SK-N-SH treated with all-trans-retinoic acid at 6 μM for 48 hours (cell line): ENCODE data around the gene LARGE1.

Source experiments
- ARNTL ChIP-seq: fragments of 450-650 bp; formaldehyde crosslinking; IDR thresholded peaks from 2 replicates; pipeline ENCODE4 v1.5.0; 2020; ENCODE audit warnings: low read depth, mild to moderate bottlenecking, moderate library complexity, borderline replicate concordance
- BACH2 ChIP-seq: fragments of 250-450 bp; sonication (Bioruptor Pico); IDR thresholded peaks from 2 replicates; pipeline ENCODE4 v1.9.0; 2021; ENCODE audit warnings: mild to moderate bottlenecking, borderline replicate concordance
- OSR1 ChIP-seq: fragments of 250-450 bp; sonication (Bioruptor Pico); IDR thresholded peaks from 2 replicates; pipeline ENCODE4 v1.8.0; 2022; ENCODE audit warnings: moderate library complexity, mild to moderate bottlenecking, inconsistent platforms
- PPARA ChIP-seq: fragments of 250-450 bp; sonication (Bioruptor Pico); IDR thresholded peaks from 2 replicates; pipeline ENCODE4 v1.5.0; 2020; ENCODE audit warnings: mild to moderate bottlenecking, borderline replicate concordance
- RARB ChIP-seq: fragments of 250-450 bp; sonication (Bioruptor Pico); IDR thresholded peaks from 2 replicates; pipeline ENCODE4 v1.8.0; 2021; ENCODE audit warnings: mild to moderate bottlenecking, moderate library complexity
- ZNF565 ChIP-seq: fragments of 450-650 bp; formaldehyde crosslinking; conservative IDR thresholded peaks from 2 replicates; pipeline ENCODE4 v1.5.0; 2020; ENCODE audit warnings: low read depth, mild to moderate bottlenecking, moderate library complexity
- TF ChIP-seq, protein P1 (sequence below): fragments of 250-450 bp; sonication (Bioruptor Pico); IDR thresholded peaks from 2 replicates; pipeline ENCODE4 v1.8.0; 2020; ENCODE audit warnings: mild to moderate bottlenecking, moderate library complexity, borderline replicate concordance

DNA sequence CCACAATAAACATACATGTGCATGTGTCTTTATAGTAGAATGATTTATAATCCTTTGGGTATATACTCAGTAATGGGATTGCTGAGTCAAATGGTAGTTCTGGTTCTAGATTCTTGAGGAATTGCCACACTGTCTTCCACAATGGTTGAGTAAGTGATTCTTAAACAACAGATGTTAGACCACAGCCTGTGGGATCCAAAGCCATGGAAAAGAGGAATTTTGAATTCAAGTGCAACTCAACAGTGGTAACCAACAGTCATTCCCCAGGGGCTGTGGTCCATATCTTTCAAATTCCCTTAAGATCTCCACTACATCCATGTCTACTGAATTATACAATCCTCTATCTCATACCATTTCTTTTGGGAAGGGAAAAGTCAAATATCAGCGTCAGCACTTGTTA is 321.5 kb downstream of the LARGE1 start:
- TF ChIP-seq OSR1 (CRISPR knock-in tag) (no peak), ARNTL (CRISPR knock-in tag) (no peak), RARB (CRISPR knock-in tag) (no peak), PPARA (CRISPR knock-in tag) (no peak), ZNF565 (CRISPR knock-in tag) (no peak), BACH2 (CRISPR knock-in tag) (no peak)
- TF ChIP-seq, protein P1, sequence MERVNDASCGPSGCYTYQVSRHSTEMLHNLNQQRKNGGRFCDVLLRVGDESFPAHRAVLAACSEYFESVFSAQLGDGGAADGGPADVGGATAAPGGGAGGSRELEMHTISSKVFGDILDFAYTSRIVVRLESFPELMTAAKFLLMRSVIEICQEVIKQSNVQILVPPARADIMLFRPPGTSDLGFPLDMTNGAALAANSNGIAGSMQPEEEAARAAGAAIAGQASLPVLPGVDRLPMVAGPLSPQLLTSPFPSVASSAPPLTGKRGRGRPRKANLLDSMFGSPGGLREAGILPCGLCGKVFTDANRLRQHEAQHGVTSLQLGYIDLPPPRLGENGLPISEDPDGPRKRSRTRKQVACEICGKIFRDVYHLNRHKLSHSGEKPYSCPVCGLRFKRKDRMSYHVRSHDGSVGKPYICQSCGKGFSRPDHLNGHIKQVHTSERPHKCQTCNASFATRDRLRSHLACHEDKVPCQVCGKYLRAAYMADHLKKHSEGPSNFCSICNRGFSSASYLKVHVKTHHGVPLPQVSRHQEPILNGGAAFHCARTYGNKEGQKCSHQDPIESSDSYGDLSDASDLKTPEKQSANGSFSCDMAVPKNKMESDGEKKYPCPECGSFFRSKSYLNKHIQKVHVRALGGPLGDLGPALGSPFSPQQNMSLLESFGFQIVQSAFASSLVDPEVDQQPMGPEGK (CRISPR knock-in tag): no peak
